Neutrophil (primary cell): ENCODE results near the gene PTDSS2.

Experiments
- H3K27ac ChIP-seq: fragments of 200-600 bp; sonication (generic); 2 replicates; pipeline ENCODE4 v1.5.1; 2016; ENCODE audit warnings: mild to moderate bottlenecking, moderate library complexity
- H3K27me3 ChIP-seq: fragments of 200-600 bp; sonication (generic); 2 replicates; pipeline ENCODE4 v1.6.0; 2016; ENCODE audit warnings: mild to moderate bottlenecking
- H3K36me3 ChIP-seq: fragments of 200-600 bp; sonication (generic); 2 replicates; pipeline ENCODE4 v1.5.1; 2017
- H3K4me1 ChIP-seq, 2 experiments: fragments of 200-600 bp in 1 of 2; sonication (generic) in 1 of 2; 1 replicate in 1 of 2; 2 replicates in 1 of 2; pipeline versions ENCODE4 v1.5.1 to v1.6.1; 2013 to 2016; ENCODE audit warnings: low read depth in 1 of 2, low read length in 1 of 2, mild to moderate bottlenecking in 1 of 2, moderate library complexity in 1 of 2; ENCODE audit not compliant: control insufficient read depth in 1 of 2, insufficient read depth in 1 of 2
- H3K4me3 ChIP-seq, 2 experiments: fragments of 200-600 bp in 1 of 2; sonication (generic) in 1 of 2; 1 replicate in 1 of 2; 2 replicates in 1 of 2; pipeline ENCODE4 v1.5.1; 2013 to 2016; ENCODE audit warnings: low read depth in 1 of 2, low read length in 1 of 2, mild to moderate bottlenecking in 1 of 2, moderate library complexity in 1 of 2
- H3K9me3 ChIP-seq: fragments of 200-600 bp; sonication (generic); 2 replicates; pipeline ENCODE4 v1.5.1; 2016
- TF ChIP-seq, protein P1 (sequence below): fragments of 200-600 bp; sonication (generic); IDR thresholded peaks from 2 replicates; pipeline ENCODE4 v1.5.1; 2016; ENCODE audit warnings: antibody characterized with exemption

PTDSS2 gene

DNA sequence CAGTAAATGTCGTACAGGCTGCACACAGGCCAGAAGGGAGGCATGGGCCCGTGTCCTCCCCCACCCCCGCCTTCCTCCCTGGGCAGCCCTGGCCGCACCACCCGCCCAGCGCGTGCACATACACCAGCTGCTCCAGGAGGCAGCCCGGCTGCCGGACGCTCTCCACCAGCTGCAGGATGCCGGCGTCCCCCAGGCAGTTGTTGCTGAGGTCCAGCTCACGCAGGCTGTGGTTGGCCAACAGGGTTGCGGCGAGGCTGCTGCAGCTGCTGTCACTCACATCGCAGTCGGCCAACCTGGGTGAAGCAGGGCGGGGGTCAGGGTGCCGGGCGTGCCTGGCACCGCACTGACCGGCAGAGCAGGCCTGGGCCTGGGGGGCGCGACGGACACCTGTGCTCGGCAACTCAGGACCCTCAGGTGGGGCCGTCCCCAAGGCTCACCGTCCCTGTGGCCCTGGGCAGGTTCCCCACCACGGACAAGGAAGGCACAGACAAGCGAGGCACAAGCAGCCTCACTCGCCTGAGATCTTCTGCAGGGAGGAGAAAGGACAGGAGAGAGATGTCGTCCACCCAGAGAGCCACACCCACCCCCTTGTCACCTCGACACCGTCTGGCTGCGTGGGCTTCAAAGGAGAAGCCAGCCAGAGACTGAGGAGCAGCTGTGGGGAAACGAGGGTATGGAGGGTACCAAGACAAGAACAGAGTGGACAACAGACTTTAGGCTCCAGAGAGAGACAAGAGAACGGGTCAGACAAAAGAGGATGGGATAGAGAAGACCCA lies 44.9 kb downstream of the PTDSS2 start:
- TF ChIP-seq, protein P1, sequence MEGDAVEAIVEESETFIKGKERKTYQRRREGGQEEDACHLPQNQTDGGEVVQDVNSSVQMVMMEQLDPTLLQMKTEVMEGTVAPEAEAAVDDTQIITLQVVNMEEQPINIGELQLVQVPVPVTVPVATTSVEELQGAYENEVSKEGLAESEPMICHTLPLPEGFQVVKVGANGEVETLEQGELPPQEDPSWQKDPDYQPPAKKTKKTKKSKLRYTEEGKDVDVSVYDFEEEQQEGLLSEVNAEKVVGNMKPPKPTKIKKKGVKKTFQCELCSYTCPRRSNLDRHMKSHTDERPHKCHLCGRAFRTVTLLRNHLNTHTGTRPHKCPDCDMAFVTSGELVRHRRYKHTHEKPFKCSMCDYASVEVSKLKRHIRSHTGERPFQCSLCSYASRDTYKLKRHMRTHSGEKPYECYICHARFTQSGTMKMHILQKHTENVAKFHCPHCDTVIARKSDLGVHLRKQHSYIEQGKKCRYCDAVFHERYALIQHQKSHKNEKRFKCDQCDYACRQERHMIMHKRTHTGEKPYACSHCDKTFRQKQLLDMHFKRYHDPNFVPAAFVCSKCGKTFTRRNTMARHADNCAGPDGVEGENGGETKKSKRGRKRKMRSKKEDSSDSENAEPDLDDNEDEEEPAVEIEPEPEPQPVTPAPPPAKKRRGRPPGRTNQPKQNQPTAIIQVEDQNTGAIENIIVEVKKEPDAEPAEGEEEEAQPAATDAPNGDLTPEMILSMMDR = no peak
- H3K4me3 ChIP-seq = no peak overlapping the region
- no peaks in the 10 kb centered on the region for H3K4me1 ChIP-seq
- H3K27ac ChIP-seq = no peak overlapping the region
- H3K9me3 ChIP-seq = no peaks in the 10 kb centered on the region
- H3K36me3 ChIP-seq = peaks cover 76% of the 10 kb centered on the region
- H3K27me3 ChIP-seq = no peaks in the 10 kb centered on the region

DNA sequence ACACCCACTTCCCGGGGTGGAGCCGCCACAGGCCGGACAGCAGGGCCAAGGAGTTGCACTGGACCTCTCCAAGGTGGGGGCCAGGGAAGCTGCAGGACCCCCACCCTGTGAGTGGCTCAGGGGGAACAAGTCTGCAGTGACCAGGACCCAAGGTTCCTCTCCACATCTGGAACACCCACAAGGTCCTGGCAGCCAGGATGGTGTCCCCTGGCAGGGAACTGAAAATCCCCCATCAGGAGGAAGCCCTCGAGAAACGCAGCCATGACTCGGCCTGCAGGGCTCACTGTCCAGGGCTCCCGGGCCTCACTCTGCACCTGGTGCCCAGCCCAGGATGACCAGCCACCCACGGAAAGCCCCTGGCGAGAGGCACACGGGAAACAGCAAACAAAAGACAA lies 45.5 kb downstream of the PTDSS2 start:
- Histone ChIP-seq H3K27me3 (no peaks in the 10 kb centered on the region), H3K27ac (no peak overlapping the region), H3K9me3 (no peaks in the 10 kb centered on the region), H3K36me3 (peaks cover 82% of the 10 kb centered on the region), H3K4me1 (no peaks in the 10 kb centered on the region), H3K4me3 (no peak overlapping the region)
- TF ChIP-seq, protein P1 = no peak

DNA sequence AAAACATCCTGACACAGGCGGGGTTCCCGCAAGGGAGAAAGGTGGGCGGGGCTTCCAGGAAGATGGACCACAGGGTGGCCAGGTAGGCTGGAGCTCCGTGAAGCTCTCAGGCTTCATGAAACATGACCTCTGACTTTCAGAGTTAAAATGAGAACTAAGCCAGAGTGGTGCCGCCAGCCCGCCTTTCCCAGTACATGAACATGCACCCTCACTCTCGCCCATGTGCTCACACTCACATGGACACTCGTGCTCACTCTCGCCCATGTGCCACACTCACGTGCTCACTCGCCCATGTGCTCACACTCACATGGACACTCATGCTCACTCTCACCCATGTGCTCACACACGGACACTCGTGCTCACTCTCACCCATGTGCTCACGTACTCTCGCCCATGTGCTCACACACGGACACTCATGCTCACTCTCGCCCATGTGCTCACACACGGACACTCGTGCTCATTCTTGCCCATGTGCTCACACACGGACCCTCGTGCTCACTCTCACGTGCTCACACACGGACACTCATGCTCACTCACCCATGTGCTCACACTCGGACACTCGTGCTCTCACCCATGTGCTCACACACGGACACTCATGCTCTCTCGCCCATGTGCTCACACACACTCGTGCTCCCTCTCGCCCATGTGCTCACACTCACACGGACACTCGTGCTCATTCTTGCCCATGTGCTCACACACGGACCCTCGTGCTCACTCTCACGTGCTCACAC lies 46.9 kb downstream of the PTDSS2 start:
- TF ChIP-seq, protein P1 = no peak
- no peaks in the 10 kb centered on the region for H3K27me3 ChIP-seq
- H3K4me1 ChIP-seq = peaks cover 1 to 2% of the 10 kb centered on the region in 2 experiments
- H3K36me3 ChIP-seq = peaks cover 93% of the 10 kb centered on the region
- H3K27ac ChIP-seq = no peak overlapping the region
- no peak overlapping the region for H3K4me3 ChIP-seq
- no peaks in the 10 kb centered on the region for H3K9me3 ChIP-seq

DNA sequence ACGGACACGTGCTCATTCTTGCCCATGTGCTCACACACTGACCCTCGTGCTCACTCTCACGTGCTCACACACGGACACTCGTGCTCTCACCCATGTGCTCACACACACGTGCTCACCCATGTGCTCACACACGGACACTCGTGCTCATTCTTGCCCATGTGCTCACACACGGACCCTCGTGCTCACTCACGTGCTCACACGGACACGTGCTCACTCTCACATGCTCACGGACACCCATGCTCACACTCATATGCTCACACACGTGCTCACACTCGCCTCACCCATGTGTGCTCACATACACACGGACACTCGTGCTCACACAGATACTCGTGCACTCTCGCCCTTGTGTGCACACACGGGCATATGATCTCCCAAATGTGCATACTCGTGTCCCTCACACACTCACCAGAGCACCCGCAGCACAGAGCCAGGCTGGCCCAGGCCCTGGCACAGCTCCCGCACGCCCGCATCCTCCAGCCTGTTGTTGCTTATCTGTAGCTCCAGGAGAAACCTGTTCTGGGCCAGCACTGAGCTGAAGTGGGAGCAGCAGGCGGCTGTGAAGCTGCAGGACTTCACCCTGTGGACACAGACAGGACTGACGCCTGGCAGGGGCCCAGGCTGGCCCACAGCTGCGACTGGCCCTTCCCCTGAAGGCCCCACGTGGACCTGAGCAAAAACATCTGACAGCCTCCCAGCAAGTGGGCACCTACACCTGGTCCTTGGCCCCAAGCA lies 47.7 kb downstream of the PTDSS2 start:
- TF ChIP-seq, protein P1 = no peak

DNA sequence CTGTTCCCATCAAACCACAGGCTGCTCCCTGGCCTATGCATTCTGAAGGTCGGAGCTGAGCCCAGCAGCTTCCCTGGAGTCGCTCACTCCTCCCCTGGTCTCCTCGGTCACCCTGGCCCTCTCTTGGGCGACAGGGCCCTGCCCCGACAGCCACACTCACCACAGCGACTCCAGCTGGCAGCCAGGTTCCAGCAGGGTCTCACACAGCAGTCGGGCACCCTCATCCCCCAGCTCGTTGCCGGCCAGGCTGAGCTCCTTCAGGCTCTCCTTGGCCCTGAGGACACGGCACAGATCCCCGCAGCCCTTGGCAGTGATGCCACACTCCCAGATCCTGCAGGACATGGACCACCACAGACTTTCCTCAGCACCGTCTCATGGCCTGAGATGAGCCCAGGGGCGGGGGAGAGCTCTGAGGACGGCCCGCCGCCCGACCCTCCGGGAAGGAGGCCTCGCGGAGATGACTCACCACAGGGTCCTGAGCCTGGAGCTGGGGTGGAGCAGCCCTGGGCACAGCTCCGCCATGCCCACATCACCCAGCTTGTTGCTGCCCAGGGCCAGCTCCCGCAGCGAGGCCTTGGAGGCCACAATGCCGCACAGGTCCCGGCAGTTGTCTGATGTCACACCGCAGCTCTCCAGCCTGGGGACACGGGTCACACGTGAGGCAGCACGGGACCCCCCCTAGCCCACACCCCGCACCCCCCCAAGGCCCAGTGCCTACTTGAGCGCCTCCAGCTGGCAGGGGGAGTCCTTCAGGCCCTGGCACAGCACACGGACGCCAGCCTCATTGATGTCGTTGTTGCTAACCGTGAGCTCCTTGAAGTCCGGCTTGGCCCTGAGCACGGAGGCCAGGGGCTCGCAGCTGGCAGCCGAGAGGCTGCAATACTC lies 48.5 kb downstream of the PTDSS2 start:
- Histone ChIP-seq H3K4me1 (peaks cover 16 to 18% of the 10 kb centered on the region in 2 experiments), H3K27ac (no peak overlapping the region), H3K4me3 (no peak overlapping the region), H3K36me3 (peaks cover 81% of the 10 kb centered on the region), H3K9me3 (no peaks in the 10 kb centered on the region), H3K27me3 (no peaks in the 10 kb centered on the region)
- TF ChIP-seq, protein P1 = no peak

More for the DNA sequence above, 47.7 kb downstream of the PTDSS2 start:
- Histone ChIP-seq H3K27me3 (no peaks in the 10 kb centered on the region), H3K27ac (no peak overlapping the region), H3K36me3 (peaks cover 89% of the 10 kb centered on the region), H3K4me1 (peaks cover 9% of the 10 kb centered on the region in 2 experiments), H3K9me3 (no peaks in the 10 kb centered on the region), H3K4me3 (no peak overlapping the region)
